Spleen (tissue), 7 donors: ENCODE data around the gene TRIM25.

Source experiments
- CTCF ChIP-seq, 11 experiments: fragments of 200-600 bp in 7 of 11; fragments of 450-650 bp in 4 of 11; sonication (generic) in 4 of 11; IDR thresholded peaks in 8 of 11; conservative IDR thresholded peaks in 3 of 11; 1 replicate in 7 of 11; 2 replicates in 4 of 11; pipeline versions ENCODE4 v1.4.0 to v1.8.0; 2016 to 2021; ENCODE audit warnings: antibody characterized with exemption in 11 of 11, inconsistent platforms in 4 of 11, mild to moderate bottlenecking in 1 of 11
- POLR2A ChIP-seq, 3 donors: fragments of 450-650 bp; IDR thresholded peaks; one replicate each; pipeline ENCODE4 v1.5.1; 2017; ENCODE audit warnings: antibody characterized with exemption in 3 of 3, mild to moderate bottlenecking in 1 of 3
- POLR2AphosphoS5 ChIP-seq, 3 donors: sonication (generic); formaldehyde crosslinking; IDR thresholded peaks; one replicate each; pipeline ENCODE4 v1.5.1; 2017; ENCODE audit warnings: antibody characterized with exemption in 3 of 3
- donor health status: DM: no; HTN: no; CAD: no; lungs with moderate emphysema.
- donor health status: DM: no; HTN: no; CAD: no.
- donor health status: DM: no; HTN: no; CAD: no.

DNA sequence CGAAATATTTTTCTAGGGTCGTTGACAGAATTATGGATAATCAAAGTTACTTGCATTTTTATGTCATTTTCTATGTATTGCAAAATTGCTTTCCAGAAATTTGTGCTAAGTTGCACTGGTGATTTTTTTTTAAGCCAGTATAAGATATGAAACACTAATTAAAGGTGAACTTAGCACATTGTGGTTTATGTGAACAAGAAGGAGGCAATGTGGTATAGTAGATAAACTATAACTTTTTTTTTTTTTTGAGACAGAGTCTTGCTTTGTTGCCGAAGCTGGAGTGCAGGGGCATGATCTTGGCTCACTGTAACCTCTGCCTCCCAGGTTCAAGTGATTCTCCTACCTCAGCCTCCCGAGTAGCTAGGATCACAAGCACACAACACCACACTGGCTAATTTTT is 66.7 kb downstream of the TRIM25 start:
- no peak for TF ChIP-seq CTCF (IDR thresholded peaks at IDR 0.05 in 8 of 11, conservative IDR thresholded peaks at IDR 0.05 in 3 of 11)
- TF ChIP-seq POLR2A (IDR thresholded peaks at IDR 0.05): no peak
- TF ChIP-seq POLR2AphosphoS5 (IDR thresholded peaks at IDR 0.05): no peak
